Endothelial cell of umbilical vein (primary cell): ENCODE results near the gene HPGDS.

Experiments
- EZH2 ChIP-seq: IDR thresholded peaks from 2 replicates; pipeline ENCODE4 v1.6.1; 2012; ENCODE audit warnings: borderline replicate concordance, low read depth, mild to moderate bottlenecking, moderate library complexity, low read length, inconsistent platforms; ENCODE audit not compliant: severe bottlenecking
- TF ChIP-seq, protein P1 (sequence below), 2 donors: IDR thresholded peaks; 1 replicate in 1 of 2; 2 replicates in 1 of 2; pipeline ENCODE4 v1.5.1; 2011; ENCODE audit warnings: low read length in 2 of 2, mild to moderate bottlenecking in 2 of 2, moderate library complexity in 2 of 2, control low read depth in 1 of 2, inconsistent platforms in 1 of 2, low read depth in 1 of 2; ENCODE audit not compliant: insufficient read depth in 1 of 2; ENCODE audit errors: extremely low read depth in 1 of 2

DNA sequence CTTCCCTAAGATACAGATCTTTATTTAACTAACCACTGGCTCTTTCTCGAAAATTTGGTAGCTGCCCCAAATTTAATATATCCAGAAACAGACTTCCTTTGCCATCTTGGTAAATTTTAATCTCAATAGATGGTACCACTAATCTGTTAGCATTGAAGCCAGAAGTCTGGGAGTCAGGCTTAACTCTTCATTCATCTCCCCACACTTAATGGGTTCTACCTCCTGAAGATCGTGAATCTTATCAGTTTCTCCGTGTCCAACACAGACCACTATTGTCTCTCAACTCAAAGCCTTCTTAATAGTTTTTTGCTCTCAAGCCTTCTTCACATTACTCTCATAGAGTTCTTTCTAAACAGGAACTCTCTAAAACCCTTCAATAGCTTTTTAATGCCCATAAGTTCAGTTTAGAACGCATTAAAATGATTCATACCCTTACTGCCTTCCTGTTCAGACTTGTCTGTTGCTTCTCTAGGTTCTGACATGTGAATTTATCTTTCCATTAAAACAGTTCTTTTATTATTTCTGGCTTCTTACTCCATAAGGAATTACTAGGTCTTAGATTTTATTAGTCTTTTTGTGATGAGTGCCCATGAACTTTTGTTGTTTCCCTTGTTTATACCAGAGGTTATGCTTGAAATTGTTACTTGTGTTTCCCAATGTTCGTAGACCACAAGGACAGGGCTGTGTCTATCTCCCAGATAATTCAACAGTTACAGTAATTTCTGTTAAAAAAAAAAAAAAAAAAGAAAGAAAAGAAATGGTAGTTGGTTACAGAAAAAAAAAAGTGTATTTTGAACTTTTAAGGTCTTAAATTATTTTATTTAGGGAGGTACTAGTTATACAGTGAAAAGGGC, 80.2 kb downstream of the HPGDS start:
- TF ChIP-seq, protein P1, sequence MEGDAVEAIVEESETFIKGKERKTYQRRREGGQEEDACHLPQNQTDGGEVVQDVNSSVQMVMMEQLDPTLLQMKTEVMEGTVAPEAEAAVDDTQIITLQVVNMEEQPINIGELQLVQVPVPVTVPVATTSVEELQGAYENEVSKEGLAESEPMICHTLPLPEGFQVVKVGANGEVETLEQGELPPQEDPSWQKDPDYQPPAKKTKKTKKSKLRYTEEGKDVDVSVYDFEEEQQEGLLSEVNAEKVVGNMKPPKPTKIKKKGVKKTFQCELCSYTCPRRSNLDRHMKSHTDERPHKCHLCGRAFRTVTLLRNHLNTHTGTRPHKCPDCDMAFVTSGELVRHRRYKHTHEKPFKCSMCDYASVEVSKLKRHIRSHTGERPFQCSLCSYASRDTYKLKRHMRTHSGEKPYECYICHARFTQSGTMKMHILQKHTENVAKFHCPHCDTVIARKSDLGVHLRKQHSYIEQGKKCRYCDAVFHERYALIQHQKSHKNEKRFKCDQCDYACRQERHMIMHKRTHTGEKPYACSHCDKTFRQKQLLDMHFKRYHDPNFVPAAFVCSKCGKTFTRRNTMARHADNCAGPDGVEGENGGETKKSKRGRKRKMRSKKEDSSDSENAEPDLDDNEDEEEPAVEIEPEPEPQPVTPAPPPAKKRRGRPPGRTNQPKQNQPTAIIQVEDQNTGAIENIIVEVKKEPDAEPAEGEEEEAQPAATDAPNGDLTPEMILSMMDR (IDR thresholded peaks at IDR 0.05; ENCODE audit: extremely low read depth in 1 of 2, insufficient read depth in 1 of 2, low read depth in 1 of 2, low read length in 2 of 2) = no peak
- TF ChIP-seq EZH2 = no peak
